HEK293T (cell line): Measurements from ENCODE around the gene GCNA.
"Not testable (repeated sequence)": the region's sequence is repeated elsewhere in the genome, so short reads cannot be mapped to it uniquely, and the experiment has no call there.

Experiments used
- CTCF ChIA-PET: fragments of 350-600 bp; formaldehyde crosslinking; extraction: SDS; loops from one replicate; lab custom pipeline; 2021; ENCODE audit warnings: antibody characterized with exemption, inconsistent platforms; lab: Yijun Ruan, JAX
- POLR2A ChIA-PET: fragments of 350-600 bp; formaldehyde crosslinking; extraction: SDS; loops from one replicate; lab custom pipeline; 2020; ENCODE audit warnings: antibody characterized with exemption, inconsistent platforms; lab: Yijun Ruan, JAX
- DNase-seq: peaks from one replicate; pipeline ENCODE4 v3.0.0; 2012; ENCODE audit warnings: mixed read lengths; ENCODE audit errors: extremely low spot score
- ARNT ChIP-seq: fragments of 450-650 bp; IDR thresholded peaks from 2 replicates; pipeline ENCODE4 v1.6.1; 2017; ENCODE audit warnings: mild to moderate bottlenecking
- BHLHE40 ChIP-seq: fragments of 450-650 bp; IDR thresholded peaks from 2 replicates; pipeline ENCODE4 v1.6.1; 2016; ENCODE audit warnings: mild to moderate bottlenecking, moderate library complexity, borderline replicate concordance
- CTBP1 ChIP-seq: fragments of 450-650 bp; IDR thresholded peaks from 2 replicates; pipeline ENCODE4 v1.6.1; 2016; ENCODE audit warnings: borderline replicate concordance
- ELF4 ChIP-seq: fragments of 450-650 bp; IDR thresholded peaks from 2 replicates; pipeline ENCODE4 v1.6.1; 2017; ENCODE audit warnings: antibody characterized with exemption
- FOXA1 ChIP-seq: fragments of 450-650 bp; IDR thresholded peaks from 2 replicates; pipeline ENCODE4 v1.6.1; 2016; ENCODE audit warnings: mild to moderate bottlenecking
- FOXK2 ChIP-seq: fragments of 450-650 bp; IDR thresholded peaks from 2 replicates; pipeline ENCODE4 v1.6.1; 2016; ENCODE audit warnings: mild to moderate bottlenecking
- FOXM1 ChIP-seq: fragments of 450-650 bp; IDR thresholded peaks from 2 replicates; pipeline ENCODE4 v1.6.1; 2017; ENCODE audit warnings: mild to moderate bottlenecking, borderline replicate concordance
- HDGF ChIP-seq: fragments of 450-650 bp; IDR thresholded peaks from 2 replicates; pipeline ENCODE4 v1.6.1; 2017; ENCODE audit warnings: antibody characterized with exemption, borderline replicate concordance
- L3MBTL2 ChIP-seq: fragments of 450-650 bp; conservative IDR thresholded peaks from 2 replicates; pipeline ENCODE4 v1.6.1; 2016; ENCODE audit warnings: mild to moderate bottlenecking
- LEF1 ChIP-seq: fragments of 450-650 bp; IDR thresholded peaks from 2 replicates; pipeline ENCODE4 v1.6.1; 2017; ENCODE audit warnings: mild to moderate bottlenecking, borderline replicate concordance
- NFRKB ChIP-seq: fragments of 450-650 bp; IDR thresholded peaks from 2 replicates; pipeline ENCODE4 v1.6.1; 2016; ENCODE audit warnings: mild to moderate bottlenecking, moderate library complexity
- PKNOX1 ChIP-seq: fragments of 450-650 bp; IDR thresholded peaks from 2 replicates; pipeline ENCODE4 v1.6.1; 2016
- SP1 ChIP-seq: fragments of 450-650 bp; IDR thresholded peaks from 2 replicates; pipeline ENCODE4 v1.6.1; 2017
- SUZ12 ChIP-seq: fragments of 450-650 bp; IDR thresholded peaks from 2 replicates; pipeline ENCODE4 v1.6.1; 2016; ENCODE audit warnings: mild to moderate bottlenecking
- TARDBP ChIP-seq: fragments of 450-650 bp; IDR thresholded peaks from 2 replicates; pipeline ENCODE4 v1.6.1; 2016
- ZNF384 ChIP-seq: fragments of 450-650 bp; IDR thresholded peaks from 2 replicates; pipeline ENCODE4 v1.6.1; 2016

GCNA gene

GRCh38 chrX:71659959-71660358 is 81.7 kb downstream of the GCNA start:
- ChIA-PET CTCF (no interaction called here), POLR2A (no interaction called here)
- no peak for TF ChIP-seq FOXK2
- TF ChIP-seq FOXM1 = no peak
- TF ChIP-seq SUZ12 = no peak
- no peak for TF ChIP-seq PKNOX1
- no peak for TF ChIP-seq ELF4
- TF ChIP-seq ZNF384 = no peak
- no peak for TF ChIP-seq NFRKB
- no peak for TF ChIP-seq ARNT
- TF ChIP-seq FOXA1 = no peak
- TF ChIP-seq CTBP1 = no peak
- TF ChIP-seq SP1 = no peak
- TF ChIP-seq LEF1 = no peak
- no peak for TF ChIP-seq BHLHE40
- no peak for TF ChIP-seq HDGF
- no peak for TF ChIP-seq L3MBTL2
- no peak for DNase-seq

- TF ChIP-seq HDGF (no peak), CTBP1 (no peak), SP1 (no peak), FOXM1 (no peak), LEF1 (no peak), L3MBTL2 (no peak), ELF4 (no peak), TARDBP (no peak), PKNOX1 (no peak)
- CTCF ChIA-PET = no interaction called here
- no peak for DNase-seq
- POLR2A ChIA-PET = no interaction called here
Observed at GRCh38 chrX:71660562-71661416, 82.6 kb downstream of the GCNA start.

- no peak for TF ChIP-seq FOXM1
- TF ChIP-seq TARDBP = no peak
- TF ChIP-seq ARNT = no peak
- no peak for TF ChIP-seq PKNOX1
- no peak for TF ChIP-seq LEF1
- TF ChIP-seq ELF4 = no peak
- no peak for TF ChIP-seq NFRKB
- TF ChIP-seq CTBP1 = no peak
- TF ChIP-seq FOXA1 = no peak
- no peak for TF ChIP-seq ZNF384
- no peak for TF ChIP-seq FOXK2
- no peak for TF ChIP-seq BHLHE40
- no peak for TF ChIP-seq SP1
- TF ChIP-seq HDGF = no peak
- no peak for TF ChIP-seq L3MBTL2
- no peak for TF ChIP-seq SUZ12
- ChIA-PET POLR2A (no interaction called here), CTCF (no interaction called here)
- no peak for DNase-seq
Observed at GRCh38 chrX:71661919-71662318, 83.7 kb downstream of the GCNA start.

GRCh38 chrX:71662654-71663053 is 84.4 kb downstream of the GCNA start:
- CTCF ChIA-PET, POLR2A ChIA-PET, DNase-seq: not testable (repeated sequence)
